OCI-LY7 (cell line): ENCODE measurements around the gene ID3. TPM values are rescaled to one million over a fixed set of nuclear protein-coding genes. Genes with fewer than 3 reads are reported as not detected.
A peak's percentile ranks its signal among the peaks of the same experiment; 100 is the strongest.

Source experiments
- BruUV-seq: library from RNA; stranded (reverse); fragments of 400-500 nt; replicated peaks from 2 replicates; lab custom pipeline; 2021; lab: Mats Ljungman, UMichigan
- CTCF ChIA-PET: fragments of 300-600 bp; sonication (Branson Sonifier 250); formaldehyde crosslinking; loops from one replicate; lab custom pipeline; 2022; ENCODE audit warnings: antibody characterized with exemption; ENCODE audit not compliant: unreplicated experiment; lab: Charles Lee
- POLR2A ChIA-PET: fragments of 300-600 bp; sonication (Branson Sonifier 250); formaldehyde crosslinking; loops from one replicate; lab custom pipeline; 2022; ENCODE audit warnings: antibody characterized with exemption; lab: Charles Lee
- DNase-seq: peaks from one replicate; pipeline ENCODE4 v3.0.0-alpha.2; 2015; ENCODE audit warnings: low spot score
- H2AFZ ChIP-seq: fragments of 200-600 bp; sonication (generic), shearing (Covaris generic); 2 replicates; pipeline ENCODE4 v1.6.1; 2014; ENCODE audit warnings: mild to moderate bottlenecking, antibody characterized with exemption, low read length, moderate library complexity
- H3K27ac ChIP-seq: fragments of 200-600 bp; sonication (generic); 2 replicates; pipeline ENCODE4 v1.5.1; 2014; ENCODE audit warnings: mixed run types, low read depth, mild to moderate bottlenecking, moderate library complexity, low read length, inconsistent platforms; ENCODE audit not compliant: poor library complexity, severe bottlenecking
- H3K36me3 ChIP-seq: fragments of 200-600 bp; sonication (generic); 2 replicates; pipeline ENCODE4 v1.6.1; 2014; ENCODE audit warnings: mild to moderate bottlenecking, antibody characterized with exemption, low read length, moderate library complexity, mixed read lengths; ENCODE audit not compliant: insufficient read depth
- H3K4me1 ChIP-seq: fragments of 200-600 bp; sonication (generic); 2 replicates; pipeline ENCODE4 v1.5.1; 2014; ENCODE audit warnings: mild to moderate bottlenecking, low read length; ENCODE audit not compliant: insufficient read depth, poor library complexity, severe bottlenecking
- H3K4me2 ChIP-seq: fragments of 200-600 bp; sonication (generic); 2 replicates; pipeline ENCODE4 v1.6.1; 2014; ENCODE audit warnings: mild to moderate bottlenecking, low read length
- H3K4me3 ChIP-seq: fragments of 200-600 bp; sonication (generic); 2 replicates; pipeline ENCODE4 v1.5.1; 2014; ENCODE audit warnings: mild to moderate bottlenecking, low read depth, low read length; ENCODE audit not compliant: poor library complexity, severe bottlenecking
- H3K79me2 ChIP-seq: fragments of 200-600 bp; sonication (generic); 2 replicates; pipeline ENCODE4 v1.6.1; 2016; ENCODE audit warnings: low read depth, mild to moderate bottlenecking, low read length, moderate library complexity, mixed read lengths; ENCODE audit not compliant: insufficient read depth
- H3K9me2 ChIP-seq: fragments of 200-600 bp; sonication (generic); 2 replicates; pipeline ENCODE4 v1.6.1; 2016; ENCODE audit warnings: mild to moderate bottlenecking, low read length, mixed read lengths; ENCODE audit not compliant: insufficient read depth
- H3K9me3 ChIP-seq: fragments of 200-600 bp; sonication (generic); 2 replicates; pipeline ENCODE4 v1.6.1; 2014; ENCODE audit warnings: mild to moderate bottlenecking, mixed run types, low read length, mixed read lengths
- H4K20me1 ChIP-seq: fragments of 200-600 bp; sonication (generic); 2 replicates; pipeline ENCODE4 v1.6.1; 2014; ENCODE audit warnings: mild to moderate bottlenecking, antibody characterized with exemption, low read length, moderate library complexity, mixed read lengths; ENCODE audit not compliant: insufficient read depth
- CTCF ChIP-seq: fragments of 200-600 bp; sonication (generic); conservative IDR thresholded peaks from 2 replicates; pipeline ENCODE4 v1.5.1; 2014; ENCODE audit warnings: mild to moderate bottlenecking, antibody characterized with exemption, low read length, moderate library complexity, mixed read lengths
- EZH2phosphoT487 ChIP-seq: fragments of 200-600 bp; sonication (generic); IDR thresholded peaks from 2 replicates; pipeline ENCODE4 v1.6.1; 2018; ENCODE audit warnings: low read depth, borderline replicate concordance, mild to moderate bottlenecking, mixed run types, antibody characterized with exemption, low read length, moderate library complexity, mixed read lengths
- intact Hi-C: fragments of 100-400 bp; cut with micrococcal nuclease; formaldehyde crosslinking; loops from one replicate; pipeline ENCODE4 v1.10.0; 2022; ENCODE audit not compliant: unreplicated experiment
- total RNA-seq, 2 experiments: library from RNA; depleted of rRNA in 1 of 2; stranded (reverse); fragments of >200 nt in 1 of 2; shearing (Covaris generic) in 1 of 2; gene quantifications; 2 replicates each; pipeline ENCODE4 v1.2.3, GENCODE V29; 2014 to 2022

ID3 gene
- total RNA-seq, 2 experiments from 2014 or later, result 629 to 1,658 TPM

GRCh38 chr1:23600283-23600682, 41.0 kb upstream of the ID3 start:
- no peaks in the 10 kb centered on the region for H3K36me3 ChIP-seq
- H3K4me3 ChIP-seq, result peak overlapping the region; percentile 53
- no TSS peak for BruUV-seq
- peaks cover 98% of the 10 kb centered on the region for H3K4me1 ChIP-seq
- H2AFZ ChIP-seq, result no peak overlapping the region
- H3K9me2 ChIP-seq, result no peaks in the 10 kb centered on the region
- peaks cover 10% of the 10 kb centered on the region; the same call in 1 of the 2 replicates for H3K79me2 ChIP-seq
- DNase-seq, result peak; percentile 68
- intact Hi-C loops, result no loop called here
- H3K9me3 ChIP-seq, result no peaks in the 10 kb centered on the region
- TF ChIP-seq CTCF (no peak), EZH2phosphoT487 (no peak)
- CTCF ChIA-PET, result no interaction called here
- no peaks in the 10 kb centered on the region for H4K20me1 ChIP-seq
- peak overlapping the region; percentile 94 for H3K27ac ChIP-seq
- peak overlapping the region; percentile 88 for H3K4me2 ChIP-seq
- POLR2A ChIA-PET, result interaction anchor here (0.5 to 13.7 kb wide), 16 partner anchors 9 to 72 kb away, joined by 3 to 186 read pairs (median 7); partner anchors contain the start of gene ID3

- no peaks in the 10 kb centered on the region for H4K20me1 ChIP-seq
- CTCF ChIA-PET, result interaction anchor here (0.6 to 1.3 kb wide), 5 partner anchors 9 to 49 kb away, joined by 3 to 4 read pairs (median 3); no protein-coding TSS in a partner anchor
- peak overlapping the region; percentile 88 for H3K4me2 ChIP-seq
- POLR2A ChIA-PET, result interaction anchor here (0.7 to 13.7 kb wide), 18 partner anchors 11 to 72 kb away, joined by 3 to 186 read pairs (median 8); partner anchors contain the start of gene ID3
- intact Hi-C loops, result no loop called here
- H3K9me3 ChIP-seq, result no peaks in the 10 kb centered on the region
- peaks cover 100% of the 10 kb centered on the region for H3K4me1 ChIP-seq
- peaks cover 14% of the 10 kb centered on the region; the same call in 1 of the 2 replicates for H3K79me2 ChIP-seq
- TF ChIP-seq EZH2phosphoT487 (no peak), CTCF (no peak)
- no peak for DNase-seq
- no TSS peak for BruUV-seq
- H3K27ac ChIP-seq, result peak overlapping the region; percentile 94
- no peaks in the 10 kb centered on the region for H3K9me2 ChIP-seq
- no peak overlapping the region for H2AFZ ChIP-seq
- no peaks in the 10 kb centered on the region for H3K36me3 ChIP-seq
- peak overlapping the region; percentile 53 for H3K4me3 ChIP-seq
These were observed 39.8 kb upstream of the ID3 start for GRCh38 chr1:23599125-23599524.

GRCh38 chr1:23598424-23598823, 39.1 kb upstream of the ID3 start:
- H3K36me3 ChIP-seq, result no peaks in the 10 kb centered on the region
- ChIA-PET CTCF (interaction anchor here (0.6 to 1.6 kb wide), 5 partner anchors 21 to 38 kb away, joined by 3 to 9 read pairs (median 4); no protein-coding TSS in a partner anchor), POLR2A (interaction anchor here (0.7 to 13.7 kb wide), 15 partner anchors 10 to 72 kb away, joined by 3 to 186 read pairs (median 7); partner anchors contain the start of gene ID3)
- H3K79me2 ChIP-seq, result peaks cover 15% of the 10 kb centered on the region; the same call in 1 of the 2 replicates
- no peaks in the 10 kb centered on the region for H4K20me1 ChIP-seq
- no peaks in the 10 kb centered on the region for H3K9me3 ChIP-seq
- intact Hi-C loops, result no loop called here
- TF ChIP-seq CTCF (no peak), EZH2phosphoT487 (no peak)
- H3K9me2 ChIP-seq, result no peaks in the 10 kb centered on the region
- BruUV-seq, result no TSS peak
- peak overlapping the region; percentile 94 for H3K27ac ChIP-seq
- peak overlapping the region; percentile 53 for H3K4me3 ChIP-seq
- H3K4me1 ChIP-seq, result peaks cover 100% of the 10 kb centered on the region
- peak; percentile 78 for DNase-seq
- H2AFZ ChIP-seq, result no peak overlapping the region
- H3K4me2 ChIP-seq, result peak overlapping the region; percentile 88
